Activated CD8-positive, alpha-beta T cell treated with anti-CD3 and anti-CD28 coated beads, Interleukin-2, amount 10 ng/mL, durations not matched to agents 7 days and 5 days (primary cell): ENCODE data around the gene EMSY. TPM values are rescaled to one million over a fixed set of nuclear protein-coding genes. Genes with fewer than 3 reads are reported as not detected.

Source experiments
- ATAC-seq: fragments of 150-1000 bp; cut with Tn5 transposase; one replicate; pipeline ENCODE4 v1.10.0; 2021; ENCODE audit warnings: moderate library complexity
- CTCF ChIA-PET: fragments of 350-600 bp; sonication (Branson Sonifier 250); formaldehyde crosslinking; loops from one replicate; lab custom pipeline; 2021; ENCODE audit warnings: antibody characterized with exemption; lab: Charles Lee
- POLR2A ChIA-PET: fragments of 350-600 bp; sonication (Branson Sonifier 250); formaldehyde crosslinking; loops from one replicate; lab custom pipeline; 2021; ENCODE audit warnings: antibody characterized with exemption; lab: Charles Lee
- DNase-seq: peaks from one replicate; pipeline ENCODE4 v3.0.0-alpha.2; 2020
- H3K27ac Mint-ChIP-seq: one replicate; pipeline ENCODE4 v1.8.0; 2021; ENCODE audit warnings: mild to moderate bottlenecking, mixed read lengths
- H3K27me3 Mint-ChIP-seq: one replicate; pipeline ENCODE4 v1.8.0; 2021; ENCODE audit warnings: low read depth, mixed read lengths
- H3K36me3 Mint-ChIP-seq: one replicate; pipeline ENCODE4 v1.8.0; 2021; ENCODE audit warnings: low read depth, mixed read lengths
- H3K4me1 Mint-ChIP-seq: one replicate; pipeline ENCODE4 v1.8.0; 2021; ENCODE audit warnings: low read depth, mixed read lengths
- H3K4me3 Mint-ChIP-seq: one replicate; pipeline ENCODE4 v1.8.0; 2021; ENCODE audit warnings: mild to moderate bottlenecking, mixed read lengths
- H3K9me3 Mint-ChIP-seq: one replicate; pipeline ENCODE4 v1.8.0; 2022; ENCODE audit warnings: mixed read lengths; ENCODE audit not compliant: insufficient read depth
- total RNA-seq, 2 experiments: library from RNA; stranded (reverse); gene quantifications; one replicate each; pipeline ENCODE4 v1.2.3, GENCODE V29; 2021

The EMSY gene
- total RNA-seq, 2 experiments from 2014 or later, result 30.1 to 32.2 TPM

- Mint-ChIP-seq H3K4me3 (no peak overlapping the region), H3K36me3 (peaks cover 31% of the 10 kb centered on the region), H3K4me1 (peaks cover 1% of the 10 kb centered on the region), H3K27ac (no peak overlapping the region), H3K9me3 (no peaks in the 10 kb centered on the region), H3K27me3 (no peaks in the 10 kb centered on the region)
- ATAC-seq (no peak), DNase-seq (no peak)
- CTCF ChIA-PET, result interaction anchor here (1.0 to 1.5 kb wide), 2 partner anchors 13 to 197 kb away, joined by 3 to 4 read pairs; no protein-coding TSS in a partner anchor
- POLR2A ChIA-PET, result no interaction called here
Observed at GRCh38 chr11:76524919-76525318, 80.1 kb downstream of the EMSY start.

- POLR2A ChIA-PET, result no interaction called here
- no peak overlapping the region for H3K4me3 Mint-ChIP-seq
- CTCF ChIA-PET, result no interaction called here
- peaks cover 39% of the 10 kb centered on the region for H3K36me3 Mint-ChIP-seq
- no peaks in the 10 kb centered on the region for H3K27me3 Mint-ChIP-seq
- ATAC-seq (no peak), DNase-seq (no peak)
- peaks cover 1% of the 10 kb centered on the region for H3K4me1 Mint-ChIP-seq
- no peaks in the 10 kb centered on the region for H3K9me3 Mint-ChIP-seq
- H3K27ac Mint-ChIP-seq, result no peak overlapping the region
Observed at GRCh38 chr11:76526878-76527277, 82.1 kb downstream of the EMSY start.

- Mint-ChIP-seq H3K4me1 (peaks cover 13% of the 10 kb centered on the region), H3K9me3 (no peaks in the 10 kb centered on the region), H3K27ac (no peak overlapping the region), H3K4me3 (no peak overlapping the region), H3K27me3 (no peaks in the 10 kb centered on the region), H3K36me3 (peaks cover 45% of the 10 kb centered on the region)
- POLR2A ChIA-PET, result no interaction called here
- DNase-seq, result no peak
- ATAC-seq, result no peak
- CTCF ChIA-PET, result no interaction called here
Observed at GRCh38 chr11:76542436-76542835, 97.6 kb downstream of the EMSY start.

GRCh38 chr11:76543006-76543703 is 98.3 kb downstream of the EMSY start:
- Mint-ChIP-seq H3K27ac (no peak overlapping the region), H3K4me3 (no peak overlapping the region), H3K36me3 (peaks cover 46% of the 10 kb centered on the region), H3K4me1 (peaks cover 13% of the 10 kb centered on the region), H3K9me3 (no peaks in the 10 kb centered on the region), H3K27me3 (no peaks in the 10 kb centered on the region)
- ATAC-seq, result no peak
- DNase-seq, result no peak
- POLR2A ChIA-PET, result no interaction called here
- CTCF ChIA-PET, result no interaction called here

- H3K27ac Mint-ChIP-seq, result no peak overlapping the region
- H3K4me3 Mint-ChIP-seq, result no peak overlapping the region
- H3K9me3 Mint-ChIP-seq, result no peaks in the 10 kb centered on the region
- H3K4me1 Mint-ChIP-seq, result peaks cover 13% of the 10 kb centered on the region
- no peaks in the 10 kb centered on the region for H3K27me3 Mint-ChIP-seq
- CTCF ChIA-PET, result no interaction called here
- ATAC-seq (no peak), DNase-seq (no peak)
- POLR2A ChIA-PET, result no interaction called here
- H3K36me3 Mint-ChIP-seq, result peaks cover 20% of the 10 kb centered on the region
Observed at GRCh38 chr11:76550781-76551180, 106.0 kb downstream of the EMSY start.

GRCh38 chr11:76551400-76551799 is 106.6 kb downstream of the EMSY start:
- Mint-ChIP-seq H3K4me3 (no peak overlapping the region), H3K27me3 (no peaks in the 10 kb centered on the region), H3K27ac (no peak overlapping the region), H3K9me3 (no peaks in the 10 kb centered on the region), H3K36me3 (peaks cover 14% of the 10 kb centered on the region), H3K4me1 (peaks cover 8% of the 10 kb centered on the region)
- ATAC-seq (no peak), DNase-seq (no peak)
- ChIA-PET CTCF (interaction anchor here (0.7 kb wide), 1 partner anchor 171 kb away, joined by 3 read pairs; no protein-coding TSS in a partner anchor), POLR2A (no interaction called here)

GRCh38 chr11:76552987-76553386 is 108.2 kb downstream of the EMSY start:
- no peak for ATAC-seq

GRCh38 chr11:76553554-76554476 is 109.0 kb downstream of the EMSY start:
- Mint-ChIP-seq H3K4me1 (peaks cover 4% of the 10 kb centered on the region), H3K4me3 (no peak overlapping the region), H3K27ac (no peak overlapping the region), H3K9me3 (no peaks in the 10 kb centered on the region), H3K27me3 (peaks cover 5% of the 10 kb centered on the region), H3K36me3 (peaks cover 5% of the 10 kb centered on the region)
- no peak for ATAC-seq
- DNase-seq, result no peak
- ChIA-PET CTCF (no interaction called here), POLR2A (no interaction called here)

More at GRCh38 chr11:76552987-76553386, 108.2 kb downstream of the EMSY start:
- DNase-seq, result no peak
- peaks cover 9% of the 10 kb centered on the region for H3K36me3 Mint-ChIP-seq
- no peak overlapping the region for H3K4me3 Mint-ChIP-seq
- no peaks in the 10 kb centered on the region for H3K27me3 Mint-ChIP-seq
- peaks cover 4% of the 10 kb centered on the region for H3K4me1 Mint-ChIP-seq
- CTCF ChIA-PET, result no interaction called here
- POLR2A ChIA-PET, result no interaction called here
- H3K27ac Mint-ChIP-seq, result no peak overlapping the region
- no peaks in the 10 kb centered on the region for H3K9me3 Mint-ChIP-seq

- no peaks in the 10 kb centered on the region for H3K9me3 Mint-ChIP-seq
- H3K27me3 Mint-ChIP-seq, result peaks cover 12% of the 10 kb centered on the region
- peaks cover 4% of the 10 kb centered on the region for H3K4me1 Mint-ChIP-seq
- no peak for DNase-seq
- no peak overlapping the region for H3K4me3 Mint-ChIP-seq
- no peak overlapping the region for H3K27ac Mint-ChIP-seq
- H3K36me3 Mint-ChIP-seq, result peaks cover 5% of the 10 kb centered on the region
- ChIA-PET CTCF (interaction anchor here (1.5 kb wide), 1 partner anchor 9 kb away, joined by 4 read pairs; no protein-coding TSS in a partner anchor), POLR2A (no interaction called here)
- no peak for ATAC-seq
Observed at GRCh38 chr11:76554767-76555166, 109.9 kb downstream of the EMSY start.

- no peaks in the 10 kb centered on the region for H3K9me3 Mint-ChIP-seq
- no peak overlapping the region for H3K4me3 Mint-ChIP-seq
- no peaks in the 10 kb centered on the region for H3K36me3 Mint-ChIP-seq
- ChIA-PET CTCF (no interaction called here), POLR2A (no interaction called here)
- no peak for ATAC-seq
- no peak for DNase-seq
- H3K4me1 Mint-ChIP-seq, result peaks cover 4% of the 10 kb centered on the region
- H3K27ac Mint-ChIP-seq, result no peak overlapping the region
- H3K27me3 Mint-ChIP-seq, result peaks cover 19% of the 10 kb centered on the region
Observed at GRCh38 chr11:76557466-76557865, 112.6 kb downstream of the EMSY start.

- ChIA-PET CTCF (no interaction called here), POLR2A (no interaction called here)
- Mint-ChIP-seq H3K36me3 (no peaks in the 10 kb centered on the region), H3K27ac (no peak overlapping the region), H3K9me3 (no peaks in the 10 kb centered on the region), H3K4me1 (peaks cover 4% of the 10 kb centered on the region), H3K27me3 (peaks cover 20% of the 10 kb centered on the region), H3K4me3 (no peak overlapping the region)
- DNase-seq (no peak), ATAC-seq (no peak)
Observed at GRCh38 chr11:76558473-76558872, 113.7 kb downstream of the EMSY start.

GRCh38 chr11:76558891-76559290 is 114.1 kb downstream of the EMSY start:
- POLR2A ChIA-PET, result no interaction called here
- H3K4me3 Mint-ChIP-seq, result no peak overlapping the region

More at GRCh38 chr11:76558891-76559290, 114.1 kb downstream of the EMSY start:
- no peaks in the 10 kb centered on the region for H3K36me3 Mint-ChIP-seq
- H3K9me3 Mint-ChIP-seq, result no peaks in the 10 kb centered on the region
- no peak for ATAC-seq
- H3K27ac Mint-ChIP-seq, result no peak overlapping the region
- peaks cover 1% of the 10 kb centered on the region for H3K4me1 Mint-ChIP-seq
- peaks cover 23% of the 10 kb centered on the region for H3K27me3 Mint-ChIP-seq
- no peak for DNase-seq
- CTCF ChIA-PET, result no interaction called here
